Measurements from ENCODE around the gene ZNF341. TPM values are rescaled to one million over a fixed set of nuclear protein-coding genes. Genes with fewer than 3 reads are reported as not detected.
"Not testable (repeated sequence)": the region's sequence is repeated elsewhere in the genome, so short reads cannot be mapped to it uniquely, and the experiment has no call there.

The ZNF341 gene
- total RNA-seq, 4 donors from 2014 or later = 4.6 to 7.6 (median 5.8) TPM

DNA sequence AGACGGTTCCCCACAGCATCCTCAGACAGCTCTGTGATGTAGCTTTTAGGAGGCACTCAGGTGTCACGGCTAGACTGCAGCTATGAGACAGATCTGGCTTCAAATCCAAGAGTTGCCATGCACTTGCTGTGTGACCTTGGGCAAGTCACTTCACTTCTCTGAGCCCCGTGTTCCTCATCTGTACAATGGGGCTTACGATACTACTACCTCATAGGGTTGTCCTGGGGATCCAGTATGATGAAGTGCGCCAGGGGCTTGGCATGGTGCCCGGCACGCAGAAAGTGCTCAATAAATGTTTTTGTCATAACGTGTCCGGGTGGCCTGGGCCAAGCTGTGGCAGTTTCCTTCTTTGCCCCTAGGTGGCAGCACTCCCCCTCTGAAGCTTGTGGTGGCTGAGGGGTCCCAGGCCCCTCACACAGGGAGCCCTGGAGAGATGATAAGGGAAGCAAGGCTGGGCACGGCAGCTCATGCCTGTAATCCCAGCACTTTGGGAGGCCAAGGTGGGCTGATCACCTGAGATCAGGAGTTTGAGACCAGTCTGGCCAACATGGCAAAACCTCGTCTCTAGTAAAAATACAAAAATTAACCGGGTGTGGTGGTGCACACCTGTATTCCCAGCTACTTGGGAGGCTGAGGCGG lies 60.3 kb downstream of the ZNF341 start:
- 76% methylated on average over 13 of the region's 13 CpGs for WGBS

GRCh38 chr20:33792598-33792989 lies 60.8 kb downstream of the ZNF341 start:
- WGBS = 68% methylated on average over 3 of the region's 3 CpGs
- H3K27ac ChIP-seq; DNase-seq (ENCODE audit: low spot score in 2 of 2); H3K27me3 ChIP-seq; H3K4me3 ChIP-seq; H3K9me3 ChIP-seq; H3K36me3 ChIP-seq: not testable (repeated sequence)
- peaks cover 19% of the 10 kb centered on the region for H3K4me1 ChIP-seq

More for the DNA sequence above, 60.3 kb downstream of the ZNF341 start:
- H3K36me3 ChIP-seq = peaks cover 7% of the 10 kb centered on the region
- peak in 1 of 2 donors; percentile 72 for DNase-seq (ENCODE audit: low spot score in 2 of 2)
- no peak for TF ChIP-seq EP300 (IDR thresholded peaks at IDR 0.05)
- TF ChIP-seq POLR2A (IDR thresholded peaks at IDR 0.05) = no peak
- TF ChIP-seq, protein P1, sequence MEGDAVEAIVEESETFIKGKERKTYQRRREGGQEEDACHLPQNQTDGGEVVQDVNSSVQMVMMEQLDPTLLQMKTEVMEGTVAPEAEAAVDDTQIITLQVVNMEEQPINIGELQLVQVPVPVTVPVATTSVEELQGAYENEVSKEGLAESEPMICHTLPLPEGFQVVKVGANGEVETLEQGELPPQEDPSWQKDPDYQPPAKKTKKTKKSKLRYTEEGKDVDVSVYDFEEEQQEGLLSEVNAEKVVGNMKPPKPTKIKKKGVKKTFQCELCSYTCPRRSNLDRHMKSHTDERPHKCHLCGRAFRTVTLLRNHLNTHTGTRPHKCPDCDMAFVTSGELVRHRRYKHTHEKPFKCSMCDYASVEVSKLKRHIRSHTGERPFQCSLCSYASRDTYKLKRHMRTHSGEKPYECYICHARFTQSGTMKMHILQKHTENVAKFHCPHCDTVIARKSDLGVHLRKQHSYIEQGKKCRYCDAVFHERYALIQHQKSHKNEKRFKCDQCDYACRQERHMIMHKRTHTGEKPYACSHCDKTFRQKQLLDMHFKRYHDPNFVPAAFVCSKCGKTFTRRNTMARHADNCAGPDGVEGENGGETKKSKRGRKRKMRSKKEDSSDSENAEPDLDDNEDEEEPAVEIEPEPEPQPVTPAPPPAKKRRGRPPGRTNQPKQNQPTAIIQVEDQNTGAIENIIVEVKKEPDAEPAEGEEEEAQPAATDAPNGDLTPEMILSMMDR (IDR thresholded peaks at IDR 0.05) = peak; percentile 57 to 64
- no peak for TF ChIP-seq POLR2AphosphoS5 (IDR thresholded peaks at IDR 0.05)
- H3K27ac ChIP-seq = no peak overlapping the region
- H3K9me3 ChIP-seq = no peaks in the 10 kb centered on the region
- no peaks in the 10 kb centered on the region for H3K27me3 ChIP-seq
- peaks cover 19% of the 10 kb centered on the region for H3K4me1 ChIP-seq
- no peak overlapping the region for H3K4me3 ChIP-seq

- 50% methylated on average over 21 of the region's 21 CpGs for WGBS
- Histone ChIP-seq H3K27me3 (no peaks in the 10 kb centered on the region), H3K27ac (no peak overlapping the region), H3K4me3 (no peak overlapping the region), H3K36me3 (peaks cover 7% of the 10 kb centered on the region), H3K9me3 (no peaks in the 10 kb centered on the region), H3K4me1 (peaks cover 19% of the 10 kb centered on the region)
- TF ChIP-seq EP300 (IDR thresholded peaks at IDR 0.05) (no peak), POLR2AphosphoS5 (IDR thresholded peaks at IDR 0.05) (no peak), POLR2A (IDR thresholded peaks at IDR 0.05) (no peak)
- TF ChIP-seq, protein P1 (IDR thresholded peaks at IDR 0.05) = no peak
- no peak for DNase-seq (ENCODE audit: low spot score in 2 of 2)
These were observed 61.5 kb downstream of the ZNF341 start for GRCh38 chr20:33793011-33793931.

- peak overlapping the region; percentile 64 for H3K27ac ChIP-seq
- H3K4me3 ChIP-seq = no peak overlapping the region
- H3K36me3 ChIP-seq = no peaks in the 10 kb centered on the region
- no peak for DNase-seq (ENCODE audit: low spot score in 2 of 2)
- no peaks in the 10 kb centered on the region for H3K27me3 ChIP-seq
- TF ChIP-seq, protein P1 (IDR thresholded peaks at IDR 0.05) = no peak
- no peak for TF ChIP-seq EP300 (IDR thresholded peaks at IDR 0.05)
- TF ChIP-seq POLR2A (IDR thresholded peaks at IDR 0.05) = no peak
- TF ChIP-seq POLR2AphosphoS5 (IDR thresholded peaks at IDR 0.05) = no peak
- WGBS = 62% methylated on average over 9 of the region's 9 CpGs
- no peaks in the 10 kb centered on the region for H3K9me3 ChIP-seq
- peaks cover 5% of the 10 kb centered on the region for H3K4me1 ChIP-seq
These were observed 64.6 kb downstream of the ZNF341 start for GRCh38 chr20:33796263-33796906.

- 92% methylated on average over 5 of the region's 5 CpGs for WGBS
- Histone ChIP-seq H3K27me3 (no peaks in the 10 kb centered on the region), H3K4me3 (no peak overlapping the region), H3K4me1 (peaks cover 5% of the 10 kb centered on the region), H3K27ac (peak overlapping the region; percentile 64), H3K9me3 (no peaks in the 10 kb centered on the region), H3K36me3 (no peaks in the 10 kb centered on the region)
- no peak for TF ChIP-seq POLR2AphosphoS5 (IDR thresholded peaks at IDR 0.05)
- TF ChIP-seq, protein P1 (IDR thresholded peaks at IDR 0.05) = no peak
- DNase-seq (ENCODE audit: low spot score in 2 of 2) = no peak
These were observed 65.2 kb downstream of the ZNF341 start for GRCh38 chr20:33796907-33797544.
